ENCODE data around the gene ELFN2.
"Not testable (repeated sequence)": the region's sequence is repeated elsewhere in the genome, so short reads cannot be mapped to it uniquely, and the experiment has no call there.

The ELFN2 gene

DNA sequence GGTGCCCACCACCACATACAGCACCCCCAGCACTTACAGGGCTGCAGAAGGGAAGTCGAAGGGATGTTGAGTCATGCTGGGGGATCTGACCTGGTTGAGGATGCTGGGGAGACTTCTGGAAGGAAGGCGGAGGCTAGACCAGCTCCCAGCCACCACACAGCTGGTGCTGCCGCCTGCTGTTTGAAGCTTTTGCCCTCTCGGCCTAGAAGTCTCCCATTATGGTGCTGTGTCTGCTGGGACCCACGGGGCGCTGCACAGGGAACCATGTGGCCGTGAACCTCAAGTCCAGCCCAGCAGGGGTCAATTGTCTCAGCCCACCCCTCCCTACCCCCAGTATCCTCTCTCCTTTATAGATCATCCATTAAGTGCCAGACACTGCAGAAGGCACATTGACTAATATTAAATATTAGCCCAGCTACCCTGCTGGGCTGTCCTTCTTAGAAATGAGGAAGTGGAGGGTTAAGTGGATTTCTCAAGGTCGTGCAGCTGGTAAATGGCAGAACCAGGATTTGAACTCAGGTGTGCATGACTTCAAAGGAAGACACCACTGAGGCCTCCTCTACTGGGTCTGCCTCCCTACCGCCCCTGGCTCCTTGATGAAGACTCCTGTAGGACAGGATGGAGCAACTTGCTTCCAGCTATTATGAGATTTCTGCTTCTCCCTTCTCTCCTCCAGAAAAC is 95.3 kb downstream of the ELFN2 start:
- DNase-seq: no peak

DNA sequence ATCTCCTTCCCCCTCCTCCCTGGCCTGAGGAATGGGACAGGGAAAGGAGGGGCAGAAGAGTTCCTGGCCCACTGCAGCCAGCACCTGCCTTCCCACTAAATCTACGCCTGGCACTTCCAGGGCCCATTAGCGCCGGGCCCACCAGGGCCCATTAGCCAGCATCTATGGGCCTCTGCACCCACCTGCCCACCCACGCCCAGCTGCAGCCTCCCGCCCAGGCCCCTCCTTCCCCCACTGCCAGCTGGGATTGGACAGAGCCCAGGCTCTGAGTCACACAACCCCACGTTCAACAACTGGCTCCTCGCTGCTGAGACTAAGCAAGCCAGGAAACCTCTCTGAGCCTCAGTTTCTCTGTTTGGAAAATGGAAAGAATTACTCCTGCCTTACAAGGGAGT is 96.2 kb downstream of the ELFN2 start:
- DNase-seq: no peak

DNA sequence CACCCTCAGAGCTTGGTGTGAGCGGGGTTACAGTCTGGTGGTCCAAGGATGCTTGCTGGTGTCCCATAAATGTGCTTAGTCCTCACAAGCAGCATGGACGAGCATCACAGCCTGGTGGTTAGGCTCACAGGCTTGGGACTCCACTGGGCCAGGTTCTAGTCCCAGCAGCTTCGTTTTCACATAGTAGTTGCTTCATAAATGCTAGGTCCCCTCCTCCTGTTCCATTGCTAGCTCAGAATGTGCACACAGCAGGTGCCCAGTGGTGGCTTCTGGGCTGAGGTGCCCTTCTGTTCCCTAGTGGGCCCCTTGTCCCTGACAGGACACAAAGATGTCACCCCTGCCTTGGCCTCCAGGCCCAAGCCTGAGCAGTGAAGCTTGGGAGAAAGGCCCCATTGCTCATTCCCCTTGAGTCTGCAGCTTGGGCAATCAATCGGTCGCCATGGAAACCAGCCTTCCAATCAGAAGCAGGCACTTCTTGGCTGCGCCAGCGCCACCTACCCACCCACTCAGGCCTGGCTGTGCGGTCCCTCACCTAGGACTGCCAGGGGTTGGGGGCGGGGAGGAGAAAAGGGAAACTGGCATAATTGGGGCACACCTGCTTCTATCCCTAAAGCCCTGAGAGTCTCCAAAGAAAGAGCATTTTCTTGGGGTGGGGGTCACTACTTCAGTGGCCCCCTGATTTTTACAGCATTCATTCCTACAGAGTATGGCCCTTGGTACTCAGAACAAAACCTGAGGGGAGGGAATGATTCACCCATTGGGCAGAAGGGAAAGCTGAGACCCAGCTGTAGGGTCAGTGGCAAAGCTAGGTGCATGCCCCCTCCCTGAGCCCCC is 96.9 kb downstream of the ELFN2 start:
- peak; percentile 76 to 88 for DNase-seq

DNA sequence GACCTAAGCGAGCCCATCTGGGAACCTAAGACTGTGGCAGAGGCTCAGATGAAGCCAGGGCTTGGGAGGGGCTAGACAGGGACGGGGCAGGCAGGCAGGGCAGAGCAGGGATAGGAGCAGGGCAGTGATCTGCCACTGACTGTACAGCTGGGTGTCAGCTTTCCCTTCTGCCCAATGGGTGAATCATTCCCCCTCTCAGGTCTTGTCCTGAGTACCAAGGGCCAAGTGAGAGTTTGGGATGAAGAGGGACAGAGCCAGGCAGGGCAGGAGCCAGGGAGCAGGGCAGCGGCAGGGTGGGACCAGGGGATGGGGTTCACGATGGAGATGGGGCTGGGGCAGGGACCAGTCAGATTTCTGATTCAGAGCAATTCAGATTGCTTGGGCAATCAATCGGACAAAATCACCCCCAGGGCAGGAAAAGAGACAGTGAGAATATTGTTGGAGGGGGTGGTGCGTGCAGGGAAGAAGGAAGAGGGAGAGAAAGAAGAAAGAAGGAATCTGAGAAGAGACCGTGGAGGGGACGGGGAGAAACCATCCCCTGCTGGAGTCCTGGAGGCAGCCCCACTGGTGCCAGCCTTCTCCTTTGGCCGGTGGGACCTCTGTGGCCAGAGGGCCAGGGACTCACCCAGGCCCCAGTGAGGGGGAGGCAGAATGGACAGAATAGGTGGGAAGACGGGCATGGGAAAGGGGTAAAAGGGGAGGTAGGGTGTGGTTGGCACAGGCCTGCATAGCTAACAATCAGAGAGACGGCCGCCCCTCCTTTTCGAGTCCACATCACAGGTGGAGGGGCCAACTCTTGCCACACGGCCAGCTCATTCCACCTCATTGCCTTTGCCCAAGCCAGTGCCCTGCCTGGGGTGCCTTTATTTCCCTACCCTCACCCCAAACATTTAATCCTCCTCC is 97.8 kb downstream of the ELFN2 start:
- no peak for DNase-seq

DNA sequence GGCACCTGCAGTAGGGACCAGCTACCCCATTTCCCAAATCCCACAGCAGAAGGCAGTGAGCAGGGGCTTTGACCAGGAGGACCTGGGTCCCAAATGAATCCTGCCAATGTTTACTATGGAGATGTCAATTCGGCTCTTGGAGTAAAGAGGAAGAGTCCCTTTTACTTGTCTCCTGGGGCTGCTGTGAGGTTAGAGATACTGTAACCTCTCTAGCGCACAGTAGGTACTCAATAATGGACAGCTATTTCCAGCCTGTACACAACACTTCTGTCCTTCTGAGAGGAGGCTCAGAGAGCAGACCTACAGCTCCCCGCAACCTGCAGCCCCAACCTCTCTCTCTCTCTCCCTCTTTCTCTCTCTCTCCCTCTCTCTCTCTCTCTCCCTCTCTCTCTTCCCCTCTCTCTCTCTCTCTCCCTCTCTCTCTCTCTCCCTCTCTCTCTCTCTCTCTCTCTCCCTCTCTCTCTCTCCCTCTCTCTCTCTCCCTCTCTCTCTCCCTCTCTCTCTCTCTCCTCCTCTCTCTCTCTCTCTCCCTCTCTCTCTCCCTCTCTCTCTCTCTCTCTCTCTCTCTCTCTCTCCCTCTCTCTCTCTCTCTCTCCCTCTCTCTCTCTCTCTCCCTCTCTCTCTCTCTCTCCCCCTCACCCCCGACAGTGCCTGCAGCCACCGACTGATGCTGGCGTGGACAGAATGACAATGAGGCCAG is 98.6 kb downstream of the ELFN2 start:
- not testable (repeated sequence) for DNase-seq

DNA sequence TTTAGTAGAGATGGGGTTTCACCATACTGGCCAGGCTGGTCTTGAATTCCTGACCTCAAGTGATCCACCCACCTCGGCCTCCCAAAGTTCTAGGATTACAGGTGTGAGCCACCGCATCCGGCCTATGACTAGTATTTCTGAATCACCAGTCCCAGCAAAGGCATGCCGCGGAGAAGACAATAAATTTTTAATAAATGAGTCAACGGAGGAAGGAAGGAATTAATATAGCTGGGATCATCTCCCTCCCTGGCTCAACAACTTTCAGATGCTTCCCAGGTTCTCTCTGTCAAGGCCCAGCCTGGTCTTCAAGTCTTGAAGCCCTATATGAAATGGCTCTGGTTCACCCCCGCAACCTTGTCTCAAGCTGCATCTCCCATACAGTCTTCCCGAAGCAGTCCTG is 99.3 kb downstream of the ELFN2 start:
- no peak for DNase-seq

DNA sequence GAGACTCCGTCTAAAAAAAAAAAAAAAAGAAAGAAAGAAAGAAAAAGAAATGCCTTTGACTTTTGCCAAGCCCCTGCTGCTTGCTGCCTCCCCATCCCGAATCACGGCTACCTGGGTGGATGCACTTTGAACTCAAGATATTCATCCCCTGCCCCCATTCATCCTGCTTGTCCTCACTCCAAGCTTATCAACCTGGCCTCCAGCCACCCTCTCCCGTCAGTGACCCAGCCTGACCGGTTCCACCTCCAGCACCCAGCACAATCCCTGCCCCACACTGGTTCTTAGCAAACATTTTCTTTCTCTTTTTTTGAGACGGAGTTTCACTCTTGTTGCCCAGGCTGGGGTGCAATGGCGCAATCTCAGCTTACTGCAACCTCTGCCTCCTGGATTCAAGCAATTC is 100.6 kb downstream of the ELFN2 start:
- no peak for DNase-seq

DNA sequence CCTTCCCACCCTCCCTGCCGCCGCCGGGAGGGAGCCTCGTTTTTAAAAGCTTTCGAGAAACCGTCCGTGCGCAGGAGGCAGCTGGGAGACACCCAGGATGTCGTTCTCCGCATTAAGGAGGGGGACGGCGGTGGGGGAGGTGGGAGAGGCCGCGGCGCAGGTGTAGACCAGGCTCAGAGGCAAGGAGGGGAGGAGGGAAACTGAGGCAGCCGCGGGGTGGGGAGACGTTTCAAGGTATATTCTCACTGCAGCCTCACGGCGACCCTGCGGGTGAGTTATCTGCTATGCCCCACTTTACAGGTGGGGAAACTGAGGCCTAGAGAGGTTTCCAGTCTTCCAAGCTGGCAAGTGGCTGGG is 102.3 kb downstream of the ELFN2 start:
- DNase-seq: no peak

DNA sequence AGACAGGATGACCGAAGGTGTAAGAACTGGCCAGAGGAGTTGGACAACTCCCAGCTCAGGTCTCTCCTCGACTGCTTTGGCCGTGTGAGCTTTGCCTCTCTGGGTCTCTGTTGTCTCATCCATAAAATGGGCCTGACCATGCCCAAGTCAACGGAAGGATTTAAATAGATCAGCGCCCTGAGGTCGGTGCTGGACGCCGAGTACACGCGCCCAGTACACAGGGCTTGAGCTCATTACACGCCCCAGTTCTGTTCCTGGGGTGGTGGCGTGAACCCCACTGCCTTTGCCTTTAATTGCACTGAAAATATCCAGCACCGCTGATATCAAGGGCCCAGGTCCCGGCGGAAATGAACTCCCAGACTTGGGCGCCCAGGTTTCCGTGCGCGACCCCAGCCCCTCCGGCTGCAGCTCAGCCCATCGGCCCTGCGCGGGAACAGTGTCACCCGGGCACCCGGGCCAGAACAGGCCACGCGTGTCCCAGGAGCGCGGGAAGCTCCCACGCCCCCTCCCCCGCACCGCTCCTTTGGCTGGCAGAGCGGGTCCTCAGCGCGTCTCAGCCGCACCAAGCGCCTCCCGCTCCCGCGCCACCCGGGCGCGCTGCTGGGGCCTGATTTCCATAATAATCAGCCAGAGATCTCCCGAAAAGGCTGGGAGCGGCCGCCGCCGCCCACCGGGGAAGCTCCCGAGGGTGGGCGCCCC is 102.8 kb downstream of the ELFN2 start:
- DNase-seq: peak; percentile 19 to 73

DNA sequence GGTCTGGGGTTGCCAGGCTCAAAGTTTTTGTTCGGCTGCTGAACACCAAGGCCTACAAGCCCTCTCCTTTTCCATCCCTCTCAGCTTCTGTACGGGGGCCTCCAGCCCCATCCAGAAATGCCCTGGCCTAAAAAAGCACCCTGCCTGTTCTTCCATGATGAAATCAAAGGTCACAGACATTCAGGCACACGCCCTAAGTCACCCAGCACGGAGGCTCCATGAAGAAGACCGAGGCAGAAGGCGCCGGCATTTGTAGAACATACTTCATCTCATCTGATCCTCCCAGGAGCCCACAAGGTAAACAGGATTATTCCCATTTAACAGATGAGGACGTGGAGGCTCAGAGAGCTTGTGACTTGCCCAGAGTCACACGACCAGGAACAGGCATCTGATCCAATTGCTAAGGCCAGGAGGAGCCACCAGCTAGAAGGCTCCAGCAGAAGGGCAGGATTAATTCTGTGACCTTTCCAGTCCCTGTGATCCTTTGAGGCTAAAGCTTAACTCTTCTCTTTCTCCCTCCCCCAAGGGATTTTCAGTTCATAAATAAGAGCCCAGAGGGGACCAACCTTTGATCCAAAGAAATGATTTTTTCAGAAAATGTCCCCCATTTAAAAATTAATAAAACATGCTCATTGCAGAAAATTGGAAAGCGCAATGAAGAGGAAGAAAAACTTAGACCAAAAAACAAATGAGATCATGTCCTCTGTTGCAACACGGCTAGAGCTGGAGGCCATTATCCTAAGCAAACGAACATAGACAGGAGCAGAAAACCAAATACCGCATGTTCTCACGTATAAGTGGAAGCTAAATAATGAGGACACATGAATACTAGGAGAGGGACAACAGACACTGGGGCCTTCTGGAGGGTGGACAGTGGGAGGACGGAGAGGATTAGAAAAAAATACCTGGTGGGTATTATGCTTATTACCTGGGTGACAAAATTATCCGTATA is 106.3 kb downstream of the ELFN2 start:
- DNase-seq: peak; percentile 49

DNA sequence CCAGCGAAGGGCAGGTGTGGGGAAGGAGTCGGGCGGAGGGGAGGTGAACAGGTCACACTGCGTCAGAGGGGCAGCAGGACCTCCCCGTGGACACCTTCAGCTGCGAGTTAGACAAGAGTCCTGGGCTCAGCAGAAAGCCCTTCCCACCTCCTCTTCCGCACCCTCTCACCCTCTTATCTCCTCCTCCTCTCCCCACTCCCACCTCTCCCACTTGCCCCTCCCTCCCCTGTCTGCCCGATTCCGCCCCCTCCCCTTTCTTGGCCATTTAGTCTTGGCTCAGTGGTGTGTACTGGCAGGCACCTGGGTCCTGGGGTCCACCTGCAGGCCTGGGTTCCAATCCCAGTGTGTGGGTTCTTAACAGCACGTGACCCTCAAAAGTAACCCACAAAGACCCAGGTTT is 107.8 kb downstream of the ELFN2 start:
- no peak for DNase-seq

DNA sequence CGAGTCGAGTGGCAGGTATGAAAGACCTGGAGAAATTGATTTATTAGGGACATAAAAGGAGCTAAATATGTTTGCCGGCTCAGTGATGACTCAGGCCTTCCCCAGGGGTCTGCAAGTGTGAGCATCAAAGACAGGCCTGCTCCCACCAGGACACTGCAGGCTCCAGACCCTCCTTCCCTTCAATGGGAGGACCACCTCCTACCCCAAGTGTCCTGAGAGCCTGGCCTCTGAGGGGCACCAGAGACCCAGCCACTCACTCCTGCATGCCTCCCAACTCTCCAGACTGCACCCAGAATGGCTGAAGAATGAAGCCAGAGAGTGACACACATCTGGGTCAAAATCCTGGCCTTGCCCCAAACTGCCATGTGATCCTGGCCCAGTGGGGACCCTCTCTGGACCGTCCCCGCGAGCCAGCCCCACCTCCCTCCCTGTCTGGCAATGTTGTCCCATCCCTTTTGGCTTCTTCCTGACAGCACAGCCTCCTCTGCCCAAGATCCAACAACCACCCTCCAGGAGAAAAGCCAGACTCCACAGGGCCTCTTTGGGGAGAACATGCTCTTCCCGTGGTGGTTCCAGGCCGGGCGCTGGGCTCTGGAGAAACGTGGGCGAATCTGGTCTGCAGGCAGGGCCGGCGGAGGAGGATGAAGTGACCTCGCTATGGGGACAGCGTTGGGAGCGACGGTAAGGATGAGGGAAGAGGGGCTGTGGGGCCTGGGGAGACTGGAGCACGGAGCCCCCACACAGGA is 108.7 kb downstream of the ELFN2 start:
- no peak for DNase-seq

Data from NCI-H526 (cell line).